K562 (cell line): ENCODE data around the gene MON1A. TPM values are rescaled to one million over a fixed set of nuclear protein-coding genes. Genes with fewer than 3 reads are reported as not detected.

Source experiments
- CCNT2 ChIP-seq: IDR thresholded peaks from 2 replicates; pipeline ENCODE4 v1.6.1; 2011; ENCODE audit warnings: borderline replicate concordance, low read depth, mild to moderate bottlenecking, moderate library complexity, mixed read lengths, low read length; ENCODE audit not compliant: insufficient read length; ENCODE audit errors: extremely low read depth
- MED1 ChIP-seq: sonication (generic); formaldehyde crosslinking; IDR thresholded peaks from 2 replicates; pipeline ENCODE4 v1.8.1; 2023; ENCODE audit warnings: missing genetic modification reagents, borderline replicate concordance
- PPARD ChIP-seq: fragments of 250-450 bp; sonication (Bioruptor Pico); IDR thresholded peaks from 2 replicates; pipeline ENCODE4 v1.8.0; 2022; ENCODE audit warnings: inconsistent platforms, mild to moderate bottlenecking, moderate library complexity
- RFX7 ChIP-seq: fragments of 250-450 bp; sonication (Bioruptor Pico); IDR thresholded peaks from 2 replicates; pipeline ENCODE4 v1.5.1; 2021; ENCODE audit warnings: mild to moderate bottlenecking
- SMAD3 ChIP-seq: fragments of 450-650 bp; formaldehyde crosslinking; conservative IDR thresholded peaks from 2 replicates; pipeline ENCODE4 v1.4.0; 2020; ENCODE audit warnings: mild to moderate bottlenecking
- TAF1 ChIP-seq: IDR thresholded peaks from 2 replicates; pipeline ENCODE4 v1.6.1; 2011; ENCODE audit warnings: mild to moderate bottlenecking, low read length, moderate library complexity; ENCODE audit not compliant: insufficient read depth, control insufficient read depth, severe bottlenecking; ENCODE audit errors: extremely low read depth
- TBL1XR1 ChIP-seq, 2 experiments: IDR thresholded peaks; 2 replicates each; pipeline ENCODE4 v1.6.1; 2012; ENCODE audit warnings: improper control_type of control experiment in 2 of 2, low read length in 2 of 2, mild to moderate bottlenecking in 1 of 2
- ZNF444 ChIP-seq: fragments of 250-450 bp; sonication (Bioruptor Pico); IDR thresholded peaks from 2 replicates; pipeline ENCODE4 v1.4.0; 2020; ENCODE audit warnings: mild to moderate bottlenecking, moderate library complexity
- ZNF583 ChIP-seq: fragments of 250-450 bp; sonication (Bioruptor Pico); IDR thresholded peaks from 2 replicates; pipeline ENCODE4 v1.4.0; 2020
- ZNF696 ChIP-seq: fragments of 250-450 bp; sonication (Bioruptor Pico); conservative IDR thresholded peaks from 2 replicates; pipeline ENCODE4 v1.4.0; 2020; ENCODE audit warnings: mild to moderate bottlenecking, moderate library complexity
- polyA plus RNA-seq, 8 experiments: library from polyadenylated mRNA; depleted of rRNA in 4 of 8; stranded (reverse) in 5 of 8; unstranded in 3 of 8; fragments of >200 nt; fragmentation: Nextera tagmentation in 2 of 8; fragmentation: Illumina TruSeq in 1 of 8; extraction: Ambion mirVana in 2 of 8; extraction: Trizol in 1 of 8; gene quantifications; 2 replicates each; pipeline versions ENCODE4 v1.2.1 to v1.2.3, GENCODE V29; 2011 to 2014; ENCODE audit warnings: inconsistent platforms in 1 of 8, missing spikeins in 1 of 8
- total RNA-seq, 7 experiments: library from RNA; depleted of rRNA in 6 of 7; stranded (reverse); fragments of >200 nt in 6 of 7; fragmentation: Illumina TruSeq in 2 of 7; extraction: Trizol in 2 of 7; gene quantifications; 2 replicates each; pipeline versions ENCODE4 v1.2.1 to v1.2.3, GENCODE V29; 2011 to 2021; ENCODE audit warnings: low replicate concordance in 1 of 7
- TF ChIP-seq, protein P1 (sequence below): sonication (generic); formaldehyde crosslinking; IDR thresholded peaks from 2 replicates; pipeline ENCODE4 v1.8.0; 2022; ENCODE audit warnings: mild to moderate bottlenecking, missing genetic modification reagents
- TF ChIP-seq, protein P2 (sequence below): fragments of 200-800 bp; sonication (Bioruptor generic); IDR thresholded peaks from 2 replicates; pipeline ENCODE4 v1.6.1; 2016; ENCODE audit warnings: missing genetic modification characterization, missing compliant biosample characterization
- TF ChIP-seq, protein P3 (sequence below), 2 experiments: fragments of 200-800 bp in 1 of 2; sonication (Bioruptor generic) in 1 of 2; sonication (generic) in 1 of 2; formaldehyde crosslinking in 1 of 2; IDR thresholded peaks in 1 of 2; conservative IDR thresholded peaks in 1 of 2; 2 replicates each; pipeline versions ENCODE4 v1.5.0 to v1.6.1; 2016 to 2020; ENCODE audit warnings: missing compliant biosample characterization in 1 of 2, missing genetic modification characterization in 1 of 2, missing genetic modification reagents in 1 of 2
- TF ChIP-seq, protein P4 (sequence below): fragments of 250-450 bp; sonication (Bioruptor Pico); IDR thresholded peaks from 2 replicates; pipeline ENCODE4 v1.4.0; 2020; ENCODE audit warnings: mild to moderate bottlenecking, moderate library complexity

The MON1A gene
- total and polyA plus RNA-seq, 9 of the 15 experiments (the other 6 are each of a cell fraction or from before 2014, with no cell fraction given) = 1.1 to 13.8 (median 6.8) TPM

DNA sequence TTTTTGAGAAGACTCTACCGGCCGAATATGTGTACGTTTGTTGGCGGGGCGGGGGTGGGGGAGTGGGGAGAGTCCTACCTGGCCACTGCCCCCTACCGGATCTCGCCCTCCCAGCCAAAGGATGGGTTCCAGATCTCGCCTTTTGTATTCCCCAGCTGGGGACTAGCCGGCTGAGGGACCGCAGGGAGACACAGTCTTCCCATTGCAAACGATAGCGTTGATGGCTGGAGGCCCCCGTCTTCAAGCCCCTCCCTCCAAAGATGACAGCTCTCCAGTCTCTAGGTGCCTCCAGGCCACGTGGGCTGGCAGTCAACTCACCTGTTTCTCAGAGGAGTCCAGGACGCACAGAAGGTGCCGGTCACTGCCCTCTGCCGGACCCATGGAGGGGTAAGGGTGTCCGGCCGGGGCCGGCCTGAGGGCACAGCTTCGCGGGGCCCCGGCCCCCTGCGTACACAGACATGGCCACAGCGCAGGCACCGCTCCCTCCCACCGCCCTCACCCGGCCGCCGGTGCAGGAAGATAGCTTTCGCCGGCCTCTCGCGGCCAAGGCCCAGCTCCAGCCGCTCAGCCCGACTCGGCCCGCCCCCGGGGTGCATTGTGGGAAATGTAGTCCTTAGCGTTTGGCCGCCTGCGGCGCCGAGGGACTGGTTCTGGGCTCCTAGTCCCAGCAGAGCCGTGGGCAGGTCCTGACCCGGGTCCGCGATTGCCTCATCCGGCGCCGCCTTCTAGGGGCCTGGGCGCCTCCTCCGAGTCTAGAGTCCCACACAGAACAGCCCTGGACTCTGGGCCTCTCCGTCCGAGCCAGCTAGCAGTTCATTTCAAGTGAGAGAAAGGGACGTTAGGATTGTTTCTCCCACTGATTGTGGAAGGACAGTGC, at the start of gene MON1A (continued):
- TF ChIP-seq, protein P1, sequence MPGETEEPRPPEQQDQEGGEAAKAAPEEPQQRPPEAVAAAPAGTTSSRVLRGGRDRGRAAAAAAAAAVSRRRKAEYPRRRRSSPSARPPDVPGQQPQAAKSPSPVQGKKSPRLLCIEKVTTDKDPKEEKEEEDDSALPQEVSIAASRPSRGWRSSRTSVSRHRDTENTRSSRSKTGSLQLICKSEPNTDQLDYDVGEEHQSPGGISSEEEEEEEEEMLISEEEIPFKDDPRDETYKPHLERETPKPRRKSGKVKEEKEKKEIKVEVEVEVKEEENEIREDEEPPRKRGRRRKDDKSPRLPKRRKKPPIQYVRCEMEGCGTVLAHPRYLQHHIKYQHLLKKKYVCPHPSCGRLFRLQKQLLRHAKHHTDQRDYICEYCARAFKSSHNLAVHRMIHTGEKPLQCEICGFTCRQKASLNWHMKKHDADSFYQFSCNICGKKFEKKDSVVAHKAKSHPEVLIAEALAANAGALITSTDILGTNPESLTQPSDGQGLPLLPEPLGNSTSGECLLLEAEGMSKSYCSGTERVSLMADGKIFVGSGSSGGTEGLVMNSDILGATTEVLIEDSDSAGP (CRISPR knock-in tag) = no peak
- no peak for TF ChIP-seq PPARD (CRISPR knock-in tag)
- TF ChIP-seq, protein P2, sequence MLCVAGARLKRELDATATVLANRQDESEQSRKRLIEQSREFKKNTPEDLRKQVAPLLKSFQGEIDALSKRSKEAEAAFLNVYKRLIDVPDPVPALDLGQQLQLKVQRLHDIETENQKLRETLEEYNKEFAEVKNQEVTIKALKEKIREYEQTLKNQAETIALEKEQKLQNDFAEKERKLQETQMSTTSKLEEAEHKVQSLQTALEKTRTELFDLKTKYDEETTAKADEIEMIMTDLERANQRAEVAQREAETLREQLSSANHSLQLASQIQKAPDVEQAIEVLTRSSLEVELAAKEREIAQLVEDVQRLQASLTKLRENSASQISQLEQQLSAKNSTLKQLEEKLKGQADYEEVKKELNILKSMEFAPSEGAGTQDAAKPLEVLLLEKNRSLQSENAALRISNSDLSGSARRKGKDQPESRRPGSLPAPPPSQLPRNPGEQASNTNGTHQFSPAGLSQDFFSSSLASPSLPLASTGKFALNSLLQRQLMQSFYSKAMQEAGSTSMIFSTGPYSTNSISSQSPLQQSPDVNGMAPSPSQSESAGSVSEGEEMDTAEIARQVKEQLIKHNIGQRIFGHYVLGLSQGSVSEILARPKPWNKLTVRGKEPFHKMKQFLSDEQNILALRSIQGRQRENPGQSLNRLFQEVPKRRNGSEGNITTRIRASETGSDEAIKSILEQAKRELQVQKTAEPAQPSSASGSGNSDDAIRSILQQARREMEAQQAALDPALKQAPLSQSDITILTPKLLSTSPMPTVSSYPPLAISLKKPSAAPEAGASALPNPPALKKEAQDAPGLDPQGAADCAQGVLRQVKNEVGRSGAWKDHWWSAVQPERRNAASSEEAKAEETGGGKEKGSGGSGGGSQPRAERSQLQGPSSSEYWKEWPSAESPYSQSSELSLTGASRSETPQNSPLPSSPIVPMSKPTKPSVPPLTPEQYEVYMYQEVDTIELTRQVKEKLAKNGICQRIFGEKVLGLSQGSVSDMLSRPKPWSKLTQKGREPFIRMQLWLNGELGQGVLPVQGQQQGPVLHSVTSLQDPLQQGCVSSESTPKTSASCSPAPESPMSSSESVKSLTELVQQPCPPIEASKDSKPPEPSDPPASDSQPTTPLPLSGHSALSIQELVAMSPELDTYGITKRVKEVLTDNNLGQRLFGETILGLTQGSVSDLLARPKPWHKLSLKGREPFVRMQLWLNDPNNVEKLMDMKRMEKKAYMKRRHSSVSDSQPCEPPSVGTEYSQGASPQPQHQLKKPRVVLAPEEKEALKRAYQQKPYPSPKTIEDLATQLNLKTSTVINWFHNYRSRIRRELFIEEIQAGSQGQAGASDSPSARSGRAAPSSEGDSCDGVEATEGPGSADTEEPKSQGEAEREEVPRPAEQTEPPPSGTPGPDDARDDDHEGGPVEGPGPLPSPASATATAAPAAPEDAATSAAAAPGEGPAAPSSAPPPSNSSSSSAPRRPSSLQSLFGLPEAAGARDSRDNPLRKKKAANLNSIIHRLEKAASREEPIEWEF = no peak
- TF ChIP-seq, protein P3, sequence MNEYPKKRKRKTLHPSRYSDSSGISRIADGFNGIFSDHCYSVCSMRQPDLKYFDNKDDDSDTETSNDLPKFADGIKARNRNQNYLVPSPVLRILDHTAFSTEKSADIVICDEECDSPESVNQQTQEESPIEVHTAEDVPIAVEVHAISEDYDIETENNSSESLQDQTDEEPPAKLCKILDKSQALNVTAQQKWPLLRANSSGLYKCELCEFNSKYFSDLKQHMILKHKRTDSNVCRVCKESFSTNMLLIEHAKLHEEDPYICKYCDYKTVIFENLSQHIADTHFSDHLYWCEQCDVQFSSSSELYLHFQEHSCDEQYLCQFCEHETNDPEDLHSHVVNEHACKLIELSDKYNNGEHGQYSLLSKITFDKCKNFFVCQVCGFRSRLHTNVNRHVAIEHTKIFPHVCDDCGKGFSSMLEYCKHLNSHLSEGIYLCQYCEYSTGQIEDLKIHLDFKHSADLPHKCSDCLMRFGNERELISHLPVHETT (CRISPR knock-in tag; conservative IDR thresholded peaks at IDR 0.05 in 1 of 2, IDR thresholded peaks at IDR 0.05 in 1 of 2) = peak in 1 of 2 experiments; percentile 78; a peak in 2 of 4 replicates
- TF ChIP-seq ZNF583 (CRISPR knock-in tag) = no peak
- no peak for TF ChIP-seq RFX7
- TF ChIP-seq TAF1 = peak; percentile 38
- TF ChIP-seq ZNF444 (CRISPR knock-in tag) = no peak
- peak; percentile 59 for TF ChIP-seq CCNT2
- no peak for TF ChIP-seq ZNF696
- TF ChIP-seq TBL1XR1 (IDR thresholded peaks at IDR 0.05; ENCODE audit: low read length in 2 of 2) = no peak
- TF ChIP-seq, protein P4, sequence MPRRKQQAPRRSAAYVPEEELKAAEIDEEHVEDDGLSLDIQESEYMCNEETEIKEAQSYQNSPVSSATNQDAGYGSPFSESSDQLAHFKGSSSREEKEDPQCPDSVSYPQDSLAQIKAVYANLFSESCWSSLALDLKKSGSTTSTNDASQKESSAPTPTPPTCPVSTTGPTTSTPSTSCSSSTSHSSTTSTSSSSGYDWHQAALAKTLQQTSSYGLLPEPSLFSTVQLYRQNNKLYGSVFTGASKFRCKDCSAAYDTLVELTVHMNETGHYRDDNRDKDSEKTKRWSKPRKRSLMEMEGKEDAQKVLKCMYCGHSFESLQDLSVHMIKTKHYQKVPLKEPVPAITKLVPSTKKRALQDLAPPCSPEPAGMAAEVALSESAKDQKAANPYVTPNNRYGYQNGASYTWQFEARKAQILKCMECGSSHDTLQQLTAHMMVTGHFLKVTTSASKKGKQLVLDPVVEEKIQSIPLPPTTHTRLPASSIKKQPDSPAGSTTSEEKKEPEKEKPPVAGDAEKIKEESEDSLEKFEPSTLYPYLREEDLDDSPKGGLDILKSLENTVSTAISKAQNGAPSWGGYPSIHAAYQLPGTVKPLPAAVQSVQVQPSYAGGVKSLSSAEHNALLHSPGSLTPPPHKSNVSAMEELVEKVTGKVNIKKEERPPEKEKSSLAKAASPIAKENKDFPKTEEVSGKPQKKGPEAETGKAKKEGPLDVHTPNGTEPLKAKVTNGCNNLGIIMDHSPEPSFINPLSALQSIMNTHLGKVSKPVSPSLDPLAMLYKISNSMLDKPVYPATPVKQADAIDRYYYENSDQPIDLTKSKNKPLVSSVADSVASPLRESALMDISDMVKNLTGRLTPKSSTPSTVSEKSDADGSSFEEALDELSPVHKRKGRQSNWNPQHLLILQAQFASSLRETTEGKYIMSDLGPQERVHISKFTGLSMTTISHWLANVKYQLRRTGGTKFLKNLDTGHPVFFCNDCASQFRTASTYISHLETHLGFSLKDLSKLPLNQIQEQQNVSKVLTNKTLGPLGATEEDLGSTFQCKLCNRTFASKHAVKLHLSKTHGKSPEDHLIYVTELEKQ (CRISPR knock-in tag) = no peak
- TF ChIP-seq SMAD3 (CRISPR knock-in tag) = no peak
- TF ChIP-seq MED1 (CRISPR knock-in tag) = no peak
